Measurements from ENCODE around the gene ESAM. TPM values are rescaled to one million over a fixed set of nuclear protein-coding genes. Genes with fewer than 3 reads are reported as not detected.
A peak's percentile ranks its signal among the peaks of the same experiment; 100 is the strongest.

ESAM gene
- total and polyA plus RNA-seq, 10 of the 15 experiments (the other 5 are each of a cell fraction or from before 2014, with no cell fraction given): 2.7 to 43.6 (median 19.5) TPM

DNA sequence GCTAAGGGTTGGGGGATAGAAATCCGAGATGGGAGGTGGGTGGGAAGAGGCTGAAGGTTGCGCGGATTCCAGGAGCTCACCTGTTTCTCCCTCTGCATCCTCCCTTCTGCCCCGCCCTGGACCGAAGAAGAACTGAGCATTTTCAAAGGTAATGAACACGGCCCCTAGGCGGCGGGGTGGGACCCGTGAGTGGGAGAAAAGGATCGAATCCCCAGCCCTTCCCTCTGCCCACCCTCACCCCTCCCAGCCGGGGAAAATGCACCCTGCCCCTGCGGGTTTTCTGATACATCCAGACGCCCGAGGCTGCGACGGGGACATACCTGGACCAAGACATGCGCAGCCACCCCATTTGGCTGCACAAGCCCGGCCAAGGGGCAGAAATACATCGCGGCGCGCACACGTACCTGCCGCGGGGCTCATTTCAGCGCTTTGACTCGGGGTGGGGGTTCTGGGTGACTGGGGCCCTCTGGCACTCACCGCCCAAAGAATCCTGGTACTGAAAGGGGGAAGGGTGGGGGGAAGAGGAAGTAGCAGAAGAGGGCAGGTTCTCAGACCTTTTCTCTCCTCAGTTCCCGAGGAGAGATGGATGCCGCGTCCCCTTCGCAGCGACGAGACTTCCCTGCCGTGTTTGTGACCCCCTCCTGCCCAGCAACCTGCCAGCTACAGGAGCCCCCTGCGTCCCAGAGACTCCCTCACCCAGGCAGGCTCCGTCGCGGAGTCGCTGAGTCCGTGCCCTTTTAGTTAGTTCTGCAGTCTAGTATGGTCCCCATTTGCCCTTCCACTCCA is 16.1 kb downstream of the ESAM start:
- H3K27me3 ChIP-seq (replicated peaks in 1 of 2; ENCODE audit: control insufficient read depth in 2 of 2, insufficient read depth in 2 of 2, low read length in 1 of 2): no peaks in the 10 kb centered on the region; a peak in 1 of 4 replicates
- SMC1A ChIA-PET (ENCODE audit: uncharacterized antibody, unreplicated experiment): interaction anchor here (0.6 to 7.0 kb wide), 10 partner anchors 9 to 76 kb away, joined by 3 to 91 read pairs (median 4); partner anchors contain the start of genes ESAM, SIAE and SPA17
- H3K36me3 ChIP-seq (ENCODE audit: control insufficient read depth in 2 of 2, insufficient read depth in 2 of 2, low read length in 1 of 2): no peaks in the 10 kb centered on the region
- in situ Hi-C loops (cut with MboI): no loop called here
- DNase-seq (ENCODE audit: low read depth, low spot score) (no peak), FAIRE-seq (no peak), ATAC-seq (peak; percentile 57)
- intact Hi-C loops (cut with micrococcal nuclease; ENCODE audit: unreplicated experiment): loop anchor here (1.0 kb wide), 1 partner anchor 12 kb away; no protein-coding TSS in a partner anchor
- peak overlapping the region; percentile 98 for H2AFZ ChIP-seq (ENCODE audit: control insufficient read depth, low read depth, low read length)
- RAD21 ChIA-PET (ENCODE audit: unreplicated experiment): interaction anchor here (0.6 to 2.5 kb wide), 14 partner anchors 10 to 91 kb away, joined by 3 to 34 read pairs (median 6); partner anchors contain the start of genes ESAM, MSANTD2, SIAE and SPA17
- POLR2A ChIA-PET: interaction anchor here (0.9 to 1.9 kb wide), 8 partner anchors 8 to 123 kb away, joined by 3 to 12 read pairs (median 4); partner anchors contain the start of genes ESAM, MSANTD2 and TBRG1
- peak overlapping the region; percentile 53; the same call in 1 of the 2 replicates for H3K27ac ChIP-seq (ENCODE audit: control insufficient read depth, insufficient read depth)
- H3K4me2 ChIP-seq (ENCODE audit: control insufficient read depth, insufficient read depth): peak overlapping the region; percentile 99
- no peaks in the 10 kb centered on the region for H4K20me1 ChIP-seq (ENCODE audit: control insufficient read depth, insufficient read depth)
- CTCF ChIA-PET: interaction anchor here (0.8 to 12.2 kb wide), 18 partner anchors 9 to 104 kb away, joined by 3 to 202 read pairs (median 7); partner anchors contain the start of genes ESAM, MSANTD2, SIAE and SPA17
- peak overlapping the region; percentile 68 for H3K9ac ChIP-seq (ENCODE audit: control insufficient read depth, insufficient read depth, low read length)
- 4% methylated on average over 41 of the region's 41 CpGs for WGBS (ENCODE audit: insufficient coverage, insufficient replicate concordance, low lambda C conversion rate, missing lambda C conversion rate)
- BruUV-seq (replicated peaks): TSS peak; percentile 63
- no peaks in the 10 kb centered on the region for H3K9me3 ChIP-seq (replicated peaks; ENCODE audit: control insufficient read depth, insufficient read depth, low read length)
- no peaks in the 10 kb centered on the region for H3K79me2 ChIP-seq (ENCODE audit: control insufficient read depth, insufficient read depth, low read length)
- peak overlapping the region; percentile 88 for H3K4me3 ChIP-seq
- H3K4me1 ChIP-seq (ENCODE audit: control insufficient read depth, insufficient read depth, low read length): peaks cover 4% of the 10 kb centered on the region; the same call in 1 of the 2 replicates
- TF ChIP-seq SUPT20H (IDR thresholded peaks at IDR 0.05; ENCODE audit: borderline replicate concordance, control insufficient read depth, low read depth, low read length) (no peak), RAD51 (IDR thresholded peaks at IDR 0.05) (no peak), SREBF1 (IDR thresholded peaks at IDR 0.05; ENCODE audit: low read length) (no peak), CEBPB (IDR thresholded peaks at IDR 0.05; ENCODE audit: borderline replicate concordance in 1 of 2, low read depth in 2 of 2, low read length in 2 of 2) (no peak), ZNF24 (IDR thresholded peaks at IDR 0.05) (peak; percentile 22; the same call in 1 of the 2 replicates), CUX1 (IDR thresholded peaks at IDR 0.05; ENCODE audit: insufficient replicate concordance, low read depth, low read length) (no peak), SPI1 (IDR thresholded peaks at IDR 0.05; ENCODE audit: borderline replicate concordance, insufficient read depth, low read depth, low read length) (peak; percentile 38), KLF5 (IDR thresholded peaks at IDR 0.05; ENCODE audit: partially characterized antibody) (no peak), CBX3 (IDR thresholded peaks at IDR 0.05; ENCODE audit: borderline replicate concordance, low read depth) (no peak), POU2F2 (IDR thresholded peaks at IDR 0.05; ENCODE audit: borderline replicate concordance, low read depth, low read length) (no peak), GATAD2B (conservative IDR thresholded peaks at IDR 0.05; ENCODE audit: low read depth) (0 out of 2 replicates have a peak, but pooled peaks have one; percentile 68), ZNF207 (IDR thresholded peaks at IDR 0.05; ENCODE audit: borderline replicate concordance) (no peak), RAD21 (IDR thresholded peaks at IDR 0.05; ENCODE audit: insufficient read depth, low read depth, low read length) (peak; percentile 19; the same call in 1 of the 2 replicates), SREBF2 (IDR thresholded peaks at IDR 0.05; ENCODE audit: low read length) (no peak), SIX5 (IDR thresholded peaks at IDR 0.05; ENCODE audit: low read depth, low read length, severe bottlenecking) (no peak)
- TF ChIP-seq, protein P1, sequence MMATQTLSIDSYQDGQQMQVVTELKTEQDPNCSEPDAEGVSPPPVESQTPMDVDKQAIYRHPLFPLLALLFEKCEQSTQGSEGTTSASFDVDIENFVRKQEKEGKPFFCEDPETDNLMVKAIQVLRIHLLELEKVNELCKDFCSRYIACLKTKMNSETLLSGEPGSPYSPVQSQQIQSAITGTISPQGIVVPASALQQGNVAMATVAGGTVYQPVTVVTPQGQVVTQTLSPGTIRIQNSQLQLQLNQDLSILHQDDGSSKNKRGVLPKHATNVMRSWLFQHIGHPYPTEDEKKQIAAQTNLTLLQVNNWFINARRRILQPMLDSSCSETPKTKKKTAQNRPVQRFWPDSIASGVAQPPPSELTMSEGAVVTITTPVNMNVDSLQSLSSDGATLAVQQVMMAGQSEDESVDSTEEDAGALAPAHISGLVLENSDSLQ (IDR thresholded peaks at IDR 0.05): no peak

All from GM12878 (cell line).